Measurements from ENCODE around the gene AFF2.

- no peak for TF ChIP-seq CTCF (IDR thresholded peaks at IDR 0.05)
- no peak for TF ChIP-seq POLR2A (IDR thresholded peaks at IDR 0.05)
Observed at GRCh38 chrX:148582353-148582752, 81.9 kb downstream of the AFF2 start.
